GM21737 (cell line): Measurements from ENCODE around the gene TNIP2.

Experiments used
- ATAC-seq: cut with Tn5 transposase; IDR thresholded peaks from one replicate; pipeline ENCODE4 v1.9.1; 2021; ENCODE audit warnings: mild to moderate bottlenecking, moderate library complexity; ENCODE audit not compliant: unreplicated experiment

TNIP2 gene

GRCh38 chr4:2725380-2725779 is 30.8 kb downstream of the TNIP2 start:
- no peak for ATAC-seq

DNA sequence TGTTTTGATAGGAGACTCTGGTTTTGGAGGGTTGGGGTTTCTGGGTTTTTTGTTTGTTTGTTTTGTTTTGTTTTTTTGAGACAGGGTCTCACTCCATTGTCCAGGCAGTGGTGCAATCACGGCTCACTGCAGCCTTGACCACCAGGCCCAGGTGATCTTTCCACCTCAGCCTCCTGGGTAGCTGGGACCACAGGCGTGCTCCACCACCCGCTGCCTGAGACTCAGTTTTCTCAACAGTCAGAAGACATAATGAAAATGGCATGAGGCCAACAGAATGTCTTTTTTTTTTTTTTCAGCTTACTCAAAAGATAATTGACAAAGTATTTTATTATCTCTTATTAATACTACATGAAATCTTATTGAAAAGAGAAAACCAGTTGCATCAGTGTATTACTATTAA is 32.4 kb downstream of the TNIP2 start:
- ATAC-seq, result no peak

DNA sequence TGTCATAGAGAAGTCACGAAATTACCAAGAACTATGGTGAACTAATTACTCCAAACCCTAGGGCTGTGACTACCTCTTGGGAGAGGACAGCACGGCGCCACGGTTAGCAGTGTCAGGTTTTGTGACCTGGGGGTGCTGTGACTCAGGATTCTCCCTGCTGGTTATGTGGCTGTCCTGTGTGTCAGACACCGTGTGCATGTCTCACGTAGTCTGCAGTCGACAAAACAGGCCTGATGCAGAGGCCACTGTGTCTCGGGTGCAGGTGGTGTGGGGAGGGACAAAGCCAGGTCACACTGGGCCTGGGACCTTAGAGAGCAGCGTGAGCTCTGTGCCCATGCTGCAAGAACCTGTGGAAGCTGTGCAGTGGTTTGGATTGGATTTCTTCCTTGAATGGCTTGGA is 34.1 kb downstream of the TNIP2 start:
- ATAC-seq, result no peak

GRCh38 chr4:2721586-2721985 is 34.5 kb downstream of the TNIP2 start:
- no peak for ATAC-seq

DNA sequence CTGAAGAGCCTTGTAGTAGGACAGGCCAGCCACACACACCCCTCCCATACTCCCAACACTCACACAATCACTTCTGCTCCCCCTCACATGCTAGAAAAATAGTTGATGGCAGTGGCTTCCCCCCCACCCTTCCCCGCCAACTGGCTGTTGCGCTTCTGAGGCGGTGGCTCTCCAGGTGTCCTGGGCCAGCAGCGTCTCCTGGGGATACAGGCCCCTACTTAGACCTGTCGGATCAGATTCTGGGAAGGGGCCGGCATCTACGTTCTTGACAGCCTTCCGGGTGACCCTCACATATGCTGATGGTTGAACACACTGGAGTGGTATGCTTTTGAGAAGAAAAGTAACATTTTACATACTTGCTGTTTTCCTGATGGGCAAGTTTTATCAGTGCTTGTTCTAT is 39.9 kb downstream of the TNIP2 start:
- ATAC-seq, result no peak

DNA sequence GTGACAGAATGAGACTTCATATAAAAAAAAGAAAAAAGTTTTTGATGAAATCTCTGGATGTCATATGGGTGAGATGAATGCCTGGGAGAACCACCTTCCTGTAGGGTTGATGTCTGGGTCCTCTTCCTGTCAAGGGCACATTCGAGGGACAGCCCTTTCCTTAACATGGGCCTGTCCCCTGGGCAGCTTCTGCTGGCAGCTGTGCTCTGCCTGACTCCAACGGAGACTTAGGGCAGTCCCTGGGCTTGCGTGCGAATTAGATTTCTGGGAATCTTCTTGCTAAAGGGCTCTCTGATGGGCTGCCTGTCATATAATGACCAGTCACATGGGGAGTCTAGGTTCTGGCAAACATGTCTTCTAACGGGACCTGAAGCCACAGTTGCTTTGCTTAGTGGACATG is 40.7 kb downstream of the TNIP2 start:
- ATAC-seq, result no peak

DNA sequence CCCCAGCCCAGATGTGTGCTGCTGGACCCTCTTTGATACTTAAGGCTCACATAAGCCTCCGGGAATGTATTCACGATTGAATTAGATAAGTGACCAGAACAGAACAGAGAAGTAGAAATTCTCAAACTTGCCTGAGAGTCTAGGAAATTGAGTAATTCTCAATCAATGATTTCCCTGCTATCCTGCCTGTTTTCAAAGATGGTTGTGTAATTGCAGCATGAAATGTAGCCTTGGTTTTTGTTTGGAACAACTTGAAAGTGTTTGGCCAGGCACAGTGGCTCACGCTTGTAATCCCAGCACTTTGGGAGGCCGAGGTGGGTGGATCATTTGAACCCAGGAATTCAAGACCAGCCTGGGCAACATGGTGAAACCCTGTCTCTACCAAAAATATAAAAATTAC is 41.2 kb downstream of the TNIP2 start:
- no peak for ATAC-seq

DNA sequence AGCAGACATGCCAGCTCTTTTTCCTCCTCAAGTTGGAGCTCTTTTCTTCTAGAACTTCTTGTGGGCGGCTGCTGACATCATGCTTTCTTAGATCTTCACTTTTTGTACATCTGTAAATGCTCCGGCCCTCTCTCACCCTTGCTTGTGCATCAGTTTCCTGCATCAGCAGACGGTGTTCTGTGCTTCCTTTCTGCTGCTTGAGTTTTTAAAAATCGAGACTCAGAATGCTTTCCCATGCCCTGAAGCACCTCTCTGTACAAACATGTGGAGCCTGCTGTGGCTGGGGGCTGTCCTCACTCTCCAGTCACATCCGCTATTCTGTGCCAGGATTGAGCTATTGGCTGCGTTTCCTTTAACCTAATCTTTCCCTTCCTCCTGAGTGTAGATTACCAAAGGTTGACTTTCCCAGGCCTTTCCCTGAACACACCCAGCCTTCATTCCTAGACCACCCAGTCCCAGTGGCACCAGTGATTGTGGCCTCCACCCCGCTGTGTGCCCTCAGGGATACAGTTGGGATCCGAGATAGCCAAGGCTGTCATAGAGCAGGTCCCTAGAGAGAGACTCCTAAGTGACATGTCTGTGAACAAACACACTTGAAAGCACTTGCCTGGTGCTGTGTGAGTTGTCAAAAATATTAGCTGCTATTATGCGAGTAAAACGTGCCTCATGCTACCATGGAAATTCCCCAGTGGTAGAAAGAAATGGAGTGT is 41.9 kb downstream of the TNIP2 start:
- ATAC-seq, result no peak

GRCh38 chr4:2713337-2713736 is 42.8 kb downstream of the TNIP2 start:
- ATAC-seq, result no peak

DNA sequence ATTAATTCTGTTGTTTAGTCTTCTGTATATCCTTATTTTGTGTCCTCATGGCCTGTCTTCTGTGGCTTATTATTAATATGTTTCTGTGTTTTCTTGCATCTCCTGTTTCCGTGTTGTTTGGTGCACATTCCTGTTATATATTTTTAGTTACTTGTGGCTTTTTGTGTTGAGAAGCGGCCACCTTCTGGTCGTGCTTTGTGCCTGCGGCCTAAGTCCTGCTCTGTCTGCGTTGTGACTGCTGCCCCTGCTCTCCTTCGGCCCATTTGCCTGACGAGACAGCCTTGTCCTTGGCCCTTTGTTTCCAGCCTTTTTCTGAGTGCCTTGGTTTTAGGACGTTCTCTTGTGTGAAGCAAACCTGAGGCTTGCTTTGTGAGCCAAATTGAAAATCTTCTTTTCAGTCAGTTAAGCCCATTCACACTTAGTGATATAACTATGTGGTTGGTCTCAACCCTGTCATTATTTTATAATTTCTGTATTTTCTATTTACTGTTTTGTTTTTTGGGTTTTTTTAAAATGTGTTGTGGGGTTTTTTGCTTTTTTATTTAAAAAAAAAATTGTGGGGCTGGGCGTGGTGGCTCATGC is 43.8 kb downstream of the TNIP2 start:
- ATAC-seq, result no peak

DNA sequence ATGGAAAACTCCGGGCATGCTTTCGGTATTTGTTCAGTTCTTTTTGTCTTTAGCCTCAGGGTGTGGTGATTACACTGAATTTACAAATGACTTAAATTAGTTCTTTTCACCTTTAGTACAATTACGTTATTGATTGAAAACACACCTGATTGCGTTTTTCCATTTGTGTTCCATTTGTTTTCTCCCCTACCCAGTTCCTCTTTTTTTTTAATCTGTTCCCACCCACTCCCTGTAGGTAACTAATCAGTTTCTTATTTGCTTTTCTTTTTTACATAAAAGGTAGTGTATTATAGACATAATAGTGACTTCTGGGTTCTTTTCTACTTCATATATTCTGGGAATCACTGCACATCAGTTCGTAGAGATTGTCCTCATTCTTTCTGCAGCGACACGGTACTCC is 53.4 kb downstream of the TNIP2 start:
- ATAC-seq, result no peak

DNA sequence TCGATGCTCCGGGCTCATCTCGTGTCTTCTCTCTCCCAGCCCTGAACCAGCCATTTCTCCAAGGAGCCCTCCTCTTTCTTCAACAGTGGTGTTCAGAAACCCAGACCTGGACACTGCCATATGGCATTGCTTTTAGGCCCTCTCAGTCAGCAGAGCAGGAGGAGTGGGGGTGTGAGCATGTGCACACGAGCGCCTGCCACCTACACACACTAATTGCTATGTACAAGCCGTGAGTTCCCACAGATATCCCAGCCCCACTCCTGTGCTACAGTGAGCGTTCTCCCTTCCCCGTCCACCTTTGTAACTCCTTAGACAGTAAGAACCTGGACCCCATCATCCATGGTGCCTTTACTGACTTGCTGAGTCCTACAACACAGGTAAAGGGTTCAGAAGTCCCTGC is 53.8 kb downstream of the TNIP2 start:
- no peak for ATAC-seq

DNA sequence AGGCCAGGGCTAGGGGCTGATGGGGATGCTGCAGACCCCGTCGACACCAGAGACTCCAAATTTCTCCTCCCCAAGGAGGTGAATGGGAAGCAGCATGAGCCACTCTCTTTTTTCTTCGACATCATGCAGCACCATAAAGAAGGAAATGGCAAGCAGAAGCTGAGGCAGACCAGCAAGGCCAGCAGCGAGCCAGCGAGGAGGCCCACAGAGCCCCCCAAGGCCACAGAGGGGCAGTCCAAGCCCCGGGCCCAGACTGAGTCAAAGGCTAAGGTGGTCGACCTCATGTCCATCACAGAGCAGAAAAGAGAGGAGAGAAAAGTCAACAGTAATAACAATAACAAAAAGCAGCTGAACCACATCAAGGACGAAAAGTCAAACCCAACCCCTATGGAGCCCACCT is 56.1 kb downstream of the TNIP2 start:
- ATAC-seq, result no peak

- ATAC-seq, result no peak
Measured at GRCh38 chr4:2699534-2699933, 56.6 kb downstream of the TNIP2 start.

DNA sequence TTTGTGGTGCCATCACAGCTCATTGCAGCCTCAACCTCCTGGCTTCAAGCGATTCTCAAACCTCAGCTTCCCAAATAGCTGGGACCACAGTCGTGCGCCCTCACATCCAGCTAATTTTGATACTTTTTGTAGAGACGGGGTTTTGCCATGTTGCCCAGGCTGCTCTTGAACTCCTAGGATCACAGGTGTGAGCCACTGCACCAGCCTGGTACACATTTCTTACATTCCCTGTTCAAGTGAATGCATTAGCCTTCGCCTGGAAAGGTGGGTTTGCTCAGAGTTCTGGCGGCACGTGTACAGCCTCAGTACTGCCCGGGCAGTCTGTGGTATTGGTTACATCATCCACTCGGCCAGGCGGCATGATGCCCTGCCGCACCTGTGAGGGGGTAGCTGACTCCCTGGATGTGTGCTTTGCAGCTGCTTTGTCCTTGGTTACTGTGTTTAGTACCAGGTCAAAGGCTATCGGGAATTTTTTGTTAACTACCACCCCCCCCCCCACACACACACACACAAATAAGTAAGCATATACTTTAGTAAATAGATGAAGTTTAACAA is 57.1 kb downstream of the TNIP2 start:
- ATAC-seq, result no peak

GRCh38 chr4:2698504-2698903 is 57.6 kb downstream of the TNIP2 start:
- ATAC-seq, result no peak

GRCh38 chr4:2697995-2698414 is 58.1 kb downstream of the TNIP2 start:
- no peak for ATAC-seq

DNA sequence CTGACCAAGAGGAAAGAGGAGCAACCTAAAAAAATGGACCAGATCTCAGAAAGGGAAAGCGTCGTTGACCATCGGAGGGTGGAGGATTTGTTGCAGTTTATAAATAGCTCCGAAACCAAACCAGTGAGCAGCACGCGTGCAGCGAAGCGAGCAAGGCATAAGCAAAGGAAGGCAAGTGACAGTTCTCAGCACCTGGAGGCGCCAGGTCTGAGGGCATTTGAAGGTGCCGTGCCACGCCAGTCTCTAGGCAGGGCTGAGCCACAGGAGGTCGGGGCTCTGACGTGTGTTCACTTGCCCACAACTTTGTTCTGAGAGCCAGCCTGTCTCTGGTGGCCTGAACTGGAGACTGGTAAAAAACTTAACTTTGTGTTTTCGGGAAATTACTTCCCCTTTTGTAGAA is 59.7 kb downstream of the TNIP2 start:
- ATAC-seq, result peak; percentile 89

DNA sequence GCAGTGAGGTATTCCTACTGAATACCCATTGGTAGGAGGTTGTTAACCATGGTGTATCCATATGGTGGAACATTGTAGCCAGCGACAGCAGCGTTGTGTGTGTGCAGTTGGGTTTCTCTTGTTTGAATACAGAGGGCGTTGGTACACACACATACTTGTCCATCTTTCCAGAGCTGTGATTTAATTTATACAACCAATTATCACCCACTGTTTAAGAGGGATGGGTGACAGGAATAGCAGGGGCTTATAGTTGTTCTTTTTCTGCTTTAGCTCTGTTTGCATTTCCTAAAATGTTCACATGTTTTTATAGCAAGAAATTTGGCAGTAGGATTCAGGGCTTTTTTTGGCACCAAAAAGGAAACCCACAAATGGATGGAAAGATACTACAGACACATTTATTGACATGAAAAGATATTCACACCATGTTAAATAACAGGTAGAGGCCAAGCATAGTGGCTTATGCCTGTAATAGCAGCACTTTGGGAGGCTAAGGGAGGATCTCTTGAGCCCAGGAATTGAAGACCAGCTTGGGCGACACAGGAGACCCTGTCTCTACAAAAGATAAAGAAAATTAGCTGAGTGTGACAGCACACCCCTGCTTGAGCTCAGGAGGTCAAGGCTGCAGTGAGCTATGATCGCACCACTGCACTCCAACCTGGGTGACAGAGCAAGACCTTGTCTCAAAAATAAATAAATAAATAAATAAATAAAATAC is 60.6 kb downstream of the TNIP2 start:
- no peak for ATAC-seq

GRCh38 chr4:2694691-2695090 is 61.4 kb downstream of the TNIP2 start:
- ATAC-seq, result no peak

GRCh38 chr4:2691952-2692435 is 64.1 kb downstream of the TNIP2 start:
- ATAC-seq, result no peak
